Ovary (tissue), 3 donors: ENCODE results near the gene PTPRK.

Source experiments
- CTCF ChIP-seq, 3 donors: fragments of 450-650 bp in 2 of 3; fragments of 200-600 bp in 1 of 3; IDR thresholded peaks; one replicate each; pipeline versions ENCODE4 v1.5.1 to v1.8.0; 2016 to 2022; ENCODE audit warnings: antibody characterized with exemption in 3 of 3, mild to moderate bottlenecking in 1 of 3
- EP300 ChIP-seq: sonication (generic); formaldehyde crosslinking; IDR thresholded peaks from one replicate; pipeline ENCODE4 v1.6.1; 2017; ENCODE audit warnings: antibody characterized with exemption
- POLR2A ChIP-seq: fragments of 450-650 bp; IDR thresholded peaks from one replicate; pipeline ENCODE4 v1.6.1; 2017; ENCODE audit warnings: antibody characterized with exemption, mild to moderate bottlenecking, moderate library complexity
- donor health status: DM: no; HTN: no; CAD: no.

- TF ChIP-seq CTCF (IDR thresholded peaks at IDR 0.05) (no peak), POLR2A (no peak), EP300 (no peak)
These were observed 24.7 kb downstream of the PTPRK start for GRCh38 chr6:128495536-128496333.
